ENCODE data around the gene KDM7A.

Gene KDM7A

DNA sequence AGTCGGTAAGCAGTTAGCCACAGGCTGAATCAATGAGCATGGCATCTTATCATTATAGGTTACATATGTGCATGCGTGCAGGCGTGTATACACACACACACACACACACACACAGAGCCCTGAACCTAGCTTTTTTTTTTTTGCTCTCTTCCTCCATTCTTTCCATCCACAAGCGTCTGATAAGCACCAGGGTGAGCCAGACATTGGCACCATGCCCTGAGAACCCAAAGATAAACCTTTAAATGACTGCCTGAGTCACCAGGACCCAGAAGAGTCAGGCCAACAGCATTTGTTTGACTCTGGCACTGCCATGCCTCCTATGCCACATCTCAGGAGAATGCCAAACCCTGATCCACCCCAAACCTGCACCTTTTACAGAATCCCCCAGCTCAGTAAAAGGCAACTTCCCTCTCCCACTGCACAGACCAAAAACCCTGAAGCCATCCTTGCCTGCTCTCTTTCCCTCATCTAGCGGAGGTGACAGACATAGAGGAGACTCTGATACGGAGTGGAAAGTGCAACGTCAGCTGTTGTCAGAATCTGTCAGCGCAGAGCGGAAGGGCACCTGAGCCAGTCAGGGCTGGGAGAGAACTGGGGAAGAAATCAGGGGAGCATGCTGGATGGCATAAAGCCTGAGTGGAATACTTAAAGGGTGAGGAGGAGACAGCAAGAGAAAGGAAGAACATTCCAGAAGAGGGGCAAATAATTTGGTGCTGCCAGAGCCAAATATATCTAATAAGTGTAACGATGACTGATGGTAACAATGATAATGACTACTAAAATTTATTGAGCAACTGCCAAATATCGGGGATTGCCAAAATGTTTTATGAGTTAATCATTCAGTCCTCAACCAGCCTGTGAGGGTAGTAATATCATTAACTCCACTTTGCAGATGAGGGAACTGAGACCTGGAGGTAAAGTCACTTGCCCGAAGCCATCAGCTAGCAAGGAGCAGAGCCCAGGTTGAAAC, 117.2 kb downstream of the KDM7A start:
- DNase-seq (ENCODE audit: extremely low read depth, insufficient read length), result no peak
- Histone ChIP-seq H3K36me3 (ENCODE audit: control insufficient read depth, insufficient read depth, low read length) (no peaks in the 10 kb centered on the region), H3K4me3 (replicated peaks; ENCODE audit: low read depth, low read length) (no peak overlapping the region), H3K27me3 (replicated peaks; ENCODE audit: control insufficient read depth, insufficient read depth, low read length) (no peaks in the 10 kb centered on the region)
- TF ChIP-seq, protein P1, sequence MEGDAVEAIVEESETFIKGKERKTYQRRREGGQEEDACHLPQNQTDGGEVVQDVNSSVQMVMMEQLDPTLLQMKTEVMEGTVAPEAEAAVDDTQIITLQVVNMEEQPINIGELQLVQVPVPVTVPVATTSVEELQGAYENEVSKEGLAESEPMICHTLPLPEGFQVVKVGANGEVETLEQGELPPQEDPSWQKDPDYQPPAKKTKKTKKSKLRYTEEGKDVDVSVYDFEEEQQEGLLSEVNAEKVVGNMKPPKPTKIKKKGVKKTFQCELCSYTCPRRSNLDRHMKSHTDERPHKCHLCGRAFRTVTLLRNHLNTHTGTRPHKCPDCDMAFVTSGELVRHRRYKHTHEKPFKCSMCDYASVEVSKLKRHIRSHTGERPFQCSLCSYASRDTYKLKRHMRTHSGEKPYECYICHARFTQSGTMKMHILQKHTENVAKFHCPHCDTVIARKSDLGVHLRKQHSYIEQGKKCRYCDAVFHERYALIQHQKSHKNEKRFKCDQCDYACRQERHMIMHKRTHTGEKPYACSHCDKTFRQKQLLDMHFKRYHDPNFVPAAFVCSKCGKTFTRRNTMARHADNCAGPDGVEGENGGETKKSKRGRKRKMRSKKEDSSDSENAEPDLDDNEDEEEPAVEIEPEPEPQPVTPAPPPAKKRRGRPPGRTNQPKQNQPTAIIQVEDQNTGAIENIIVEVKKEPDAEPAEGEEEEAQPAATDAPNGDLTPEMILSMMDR (IDR thresholded peaks at IDR 0.05; ENCODE audit: insufficient read depth, low read length, poor library complexity, severe bottlenecking), result no peak

DNA sequence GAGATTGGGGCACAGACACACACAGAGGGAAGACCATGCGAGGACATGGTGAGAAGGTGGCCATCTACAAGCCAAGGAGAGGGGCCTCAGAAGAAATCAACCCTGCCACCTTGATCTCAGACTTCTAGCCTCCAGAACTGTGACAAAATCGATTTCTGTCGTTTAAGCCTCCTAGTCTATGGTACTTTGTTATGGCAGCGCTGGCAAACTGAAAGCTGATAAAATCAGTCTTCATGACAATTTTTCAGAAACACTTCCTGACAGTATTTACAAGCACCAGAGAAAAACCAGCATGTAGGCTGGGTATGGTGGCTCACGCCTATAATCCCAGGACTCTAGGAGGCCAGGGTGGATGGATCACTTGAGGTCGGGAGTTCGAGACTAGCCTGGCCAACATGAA, 118.3 kb downstream of the KDM7A start:
- no peak overlapping the region for H3K4me3 ChIP-seq (replicated peaks; ENCODE audit: low read depth, low read length)
- no peaks in the 10 kb centered on the region for H3K36me3 ChIP-seq (ENCODE audit: control insufficient read depth, insufficient read depth, low read length)
- DNase-seq (ENCODE audit: extremely low read depth, insufficient read length), result no peak
- no peaks in the 10 kb centered on the region for H3K27me3 ChIP-seq (replicated peaks; ENCODE audit: control insufficient read depth, insufficient read depth, low read length)
- TF ChIP-seq, protein P1 (IDR thresholded peaks at IDR 0.05; ENCODE audit: insufficient read depth, low read length, poor library complexity, severe bottlenecking), result no peak

DNA sequence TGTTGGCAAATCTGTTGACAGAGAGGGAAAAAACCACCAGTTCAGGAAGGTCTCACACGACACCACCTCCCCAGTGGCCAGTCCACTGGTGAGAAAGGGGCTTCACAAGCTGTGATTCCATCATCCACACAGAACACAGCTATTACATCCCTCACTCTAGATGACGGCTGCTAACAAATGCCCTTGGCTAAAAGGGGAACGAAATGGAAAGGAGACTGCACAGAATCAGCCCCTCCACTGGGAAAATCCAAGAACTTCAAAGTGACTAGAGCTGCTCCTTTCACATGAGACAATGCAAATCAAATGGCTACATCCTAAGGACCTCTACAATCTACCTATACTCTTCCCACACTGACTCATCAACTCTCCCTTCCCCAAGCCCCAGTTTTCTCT, 119.6 kb downstream of the KDM7A start:
- no peaks in the 10 kb centered on the region for H3K27me3 ChIP-seq (replicated peaks; ENCODE audit: control insufficient read depth, insufficient read depth, low read length)
- H3K4me3 ChIP-seq (replicated peaks; ENCODE audit: low read depth, low read length), result no peak overlapping the region
- DNase-seq (ENCODE audit: extremely low read depth, insufficient read length), result no peak
- no peaks in the 10 kb centered on the region for H3K36me3 ChIP-seq (ENCODE audit: control insufficient read depth, insufficient read depth, low read length)
- TF ChIP-seq, protein P1 (IDR thresholded peaks at IDR 0.05; ENCODE audit: insufficient read depth, low read length, poor library complexity, severe bottlenecking), result no peak

DNA sequence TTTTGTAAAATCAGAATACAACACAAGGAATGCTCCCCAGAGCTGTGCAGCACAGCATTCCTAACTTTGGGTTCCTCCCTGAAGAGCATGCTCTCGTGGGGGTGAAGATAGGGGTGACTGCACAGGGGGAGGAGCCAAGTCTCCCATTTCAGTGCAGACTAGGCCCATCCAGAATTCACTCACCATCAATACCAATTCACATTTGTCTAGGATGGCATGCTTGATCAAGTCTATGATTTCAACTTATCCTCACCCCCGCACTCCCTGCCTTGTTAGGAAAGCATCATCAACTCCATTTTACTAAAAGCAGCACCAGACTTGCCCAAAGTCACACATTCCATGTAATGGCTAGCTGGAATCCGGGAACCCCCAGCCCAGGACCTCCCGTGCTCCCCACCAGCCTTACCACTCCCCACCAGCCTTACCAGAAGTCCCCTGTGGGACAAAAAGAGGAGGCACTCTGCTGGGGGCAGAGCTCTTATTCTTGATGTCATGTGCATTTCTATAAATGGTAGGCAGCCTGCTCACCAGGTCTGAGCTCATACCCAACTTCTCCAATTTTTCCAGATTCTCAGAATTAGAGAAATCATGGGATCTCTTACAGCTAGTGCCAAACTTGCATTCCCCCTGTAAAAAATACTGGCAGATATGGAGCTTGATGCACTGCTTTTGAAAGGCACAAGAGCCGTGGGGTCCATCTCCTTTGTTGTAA, 120.2 kb downstream of the KDM7A start:
- H3K4me3 ChIP-seq (replicated peaks; ENCODE audit: low read depth, low read length), result no peak overlapping the region
- TF ChIP-seq, protein P1 (IDR thresholded peaks at IDR 0.05; ENCODE audit: insufficient read depth, low read length, poor library complexity, severe bottlenecking), result no peak
- H3K36me3 ChIP-seq (ENCODE audit: control insufficient read depth, insufficient read depth, low read length), result no peaks in the 10 kb centered on the region
- DNase-seq (ENCODE audit: extremely low read depth, insufficient read length), result no peak
- H3K27me3 ChIP-seq (replicated peaks; ENCODE audit: control insufficient read depth, insufficient read depth, low read length), result no peaks in the 10 kb centered on the region

DNA sequence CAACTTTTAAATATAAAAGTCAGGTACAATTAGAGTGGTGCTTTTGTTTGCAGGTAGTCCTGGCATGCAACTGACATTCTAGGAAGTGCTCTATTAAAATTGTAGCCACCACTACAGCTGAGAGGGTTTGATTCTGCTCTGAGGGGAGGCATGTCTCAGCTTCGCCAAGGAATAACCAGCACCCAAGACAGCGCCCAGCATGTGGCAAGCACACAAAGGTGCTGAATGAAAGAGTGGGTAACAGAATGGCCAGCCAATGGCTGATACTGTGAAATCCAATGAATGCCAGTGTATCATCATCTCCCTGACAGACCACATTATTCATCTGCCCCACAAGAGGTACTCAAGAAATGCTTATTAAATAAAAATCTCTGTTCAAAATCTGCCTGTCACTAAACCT, 121.0 kb downstream of the KDM7A start:
- TF ChIP-seq, protein P1 (IDR thresholded peaks at IDR 0.05; ENCODE audit: insufficient read depth, low read length, poor library complexity, severe bottlenecking), result no peak
- no peak overlapping the region for H3K4me3 ChIP-seq (replicated peaks; ENCODE audit: low read depth, low read length)
- no peak for DNase-seq (ENCODE audit: extremely low read depth, insufficient read length)
- H3K36me3 ChIP-seq (ENCODE audit: control insufficient read depth, insufficient read depth, low read length), result no peaks in the 10 kb centered on the region
- H3K27me3 ChIP-seq (replicated peaks; ENCODE audit: control insufficient read depth, insufficient read depth, low read length), result no peaks in the 10 kb centered on the region

All from GM06990 (cell line).